H1 (cell line): Measurements from ENCODE around the gene DYDC1. TPM values are rescaled to one million over a fixed set of nuclear protein-coding genes. Genes with fewer than 3 reads are reported as not detected.

Source experiments
- CTCF ChIA-PET: fragments of 300-600 bp; sonication (Branson Sonifier 250); formaldehyde crosslinking; loops from one replicate; lab custom pipeline; 2021; ENCODE audit not compliant: partially characterized antibody; lab: Charles Lee
- POLR2A ChIA-PET: fragments of 300-600 bp; sonication (Branson Sonifier 250); formaldehyde crosslinking; loops from one replicate; lab custom pipeline; 2021; ENCODE audit warnings: inconsistent platforms; ENCODE audit not compliant: partially characterized antibody; lab: Charles Lee
- DNase-seq, 2 experiments: peaks; one replicate each; pipeline versions ENCODE4 v3.0.0 to v3.0.0-alpha.2; 2010 to 2022; ENCODE audit warnings: low spot score in 2 of 2, low read depth in 1 of 2, mixed read lengths in 1 of 2
- FAIRE-seq: peaks from 2 replicates; lab custom pipeline; 2011; peaks lifted over from hg19 to GRCh38; lab: Jason Lieb, UNC
- H2AFZ ChIP-seq: 2 replicates; pipeline ENCODE4 v1.8.1; 2012; ENCODE audit warnings: low read length, inconsistent platforms
- H2AK5ac ChIP-seq: 2 replicates; pipeline ENCODE4 v1.6.1; 2013; ENCODE audit warnings: low read depth, low read length
- H2BK120ac ChIP-seq: replicated peaks from 2 replicates; pipeline ENCODE3; 2013; ENCODE audit warnings: low read depth, low read length, inconsistent platforms
- H2BK12ac ChIP-seq: 2 replicates; pipeline ENCODE4 v1.6.1; 2013; ENCODE audit warnings: low read depth, low read length
- H2BK15ac ChIP-seq: 2 replicates; pipeline ENCODE4 v1.6.1; 2013; ENCODE audit warnings: low read length
- H2BK20ac ChIP-seq: 2 replicates; pipeline ENCODE4 v1.6.1; 2013; ENCODE audit warnings: low read length
- H2BK5ac ChIP-seq: 2 replicates; pipeline ENCODE4 v1.6.1; 2013; ENCODE audit warnings: low read depth, low read length
- H3K14ac ChIP-seq: 2 replicates; pipeline ENCODE4 v1.6.1; 2013; ENCODE audit warnings: inconsistent platforms; ENCODE audit not compliant: insufficient read length
- H3K18ac ChIP-seq: 2 replicates; pipeline ENCODE4 v1.6.1; 2013; ENCODE audit warnings: low read length; ENCODE audit errors: extremely low read depth
- H3K23ac ChIP-seq: 2 replicates; pipeline ENCODE4 v1.6.1; 2013; ENCODE audit warnings: inconsistent platforms; ENCODE audit not compliant: insufficient read length
- H3K23me2 ChIP-seq: 2 replicates; pipeline ENCODE4 v1.6.1; 2013; ENCODE audit warnings: low read depth, low read length
- H3K27ac ChIP-seq: 2 replicates; pipeline ENCODE4 v1.6.1; 2011; ENCODE audit warnings: low read depth, low read length, inconsistent platforms
- H3K27me3 ChIP-seq, 4 experiments: replicated peaks in 1 of 4; 1 replicate in 1 of 4; 2 replicates in 3 of 4; pipeline versions ENCODE4 v1.6.1 to v1.8.1; 2011 to 2013; ENCODE audit warnings: low read length in 3 of 4, mild to moderate bottlenecking in 3 of 4, inconsistent platforms in 2 of 4, mixed read lengths in 2 of 4, moderate library complexity in 1 of 4; ENCODE audit not compliant: control insufficient read depth in 3 of 4, insufficient read depth in 3 of 4; ENCODE audit errors: extremely low read depth in 1 of 4
- H3K36me3 ChIP-seq, 4 experiments: 2 replicates each; pipeline versions ENCODE4 v1.6.1 to v1.8.1; 2011 to 2013; ENCODE audit warnings: mild to moderate bottlenecking in 4 of 4, low read length in 3 of 4, moderate library complexity in 2 of 4, control low read depth in 1 of 4, inconsistent platforms in 1 of 4; ENCODE audit not compliant: insufficient read depth in 4 of 4, control insufficient read depth in 2 of 4
- H3K4ac ChIP-seq: replicated peaks from 2 replicates; pipeline ENCODE3; 2013; ENCODE audit warnings: low read length, low read depth, mixed read lengths, inconsistent platforms; ENCODE audit not compliant: insufficient read length
- H3K4me1 ChIP-seq, 4 experiments: replicated peaks in 1 of 4; 1 replicate in 1 of 4; 2 replicates in 3 of 4; pipeline versions ENCODE4 v1.6.1 to v1.8.1; 2011 to 2013; ENCODE audit warnings: low read length in 3 of 4, inconsistent platforms in 2 of 4, mixed read lengths in 1 of 4; ENCODE audit not compliant: insufficient read depth in 4 of 4, control insufficient read depth in 3 of 4
- H3K4me2 ChIP-seq, 2 experiments: 2 replicates each; pipeline versions ENCODE4 v1.6.1 to v1.8.1; 2011 to 2013; ENCODE audit warnings: low read depth in 2 of 2, low read length in 2 of 2, control low read depth in 1 of 2, inconsistent platforms in 1 of 2, mild to moderate bottlenecking in 1 of 2; ENCODE audit not compliant: insufficient read depth in 1 of 2
- H3K4me3 ChIP-seq, 4 experiments: fragments of 200-600, 300-600 bp in 1 of 4; sonication (generic), shearing (Covaris generic), sonication (Bioruptor Twin) in 1 of 4; 2 replicates each; pipeline versions ENCODE4 v1.5.1 to v1.8.1; 2011 to 2016; ENCODE audit warnings: low read length in 4 of 4, low read depth in 3 of 4, control low read depth in 2 of 4, inconsistent platforms in 2 of 4, mild to moderate bottlenecking in 2 of 4, mixed read lengths in 1 of 4, moderate library complexity in 1 of 4; ENCODE audit not compliant: insufficient read depth in 2 of 4; ENCODE audit errors: extremely low read depth in 1 of 4
- H3K56ac ChIP-seq: replicated peaks from 2 replicates; pipeline ENCODE3; 2013; ENCODE audit warnings: low read depth, mild to moderate bottlenecking, mixed read lengths, low read length, inconsistent platforms; ENCODE audit not compliant: insufficient read length
- H3K79me1 ChIP-seq: 2 replicates; pipeline ENCODE4 v1.6.1; 2013; ENCODE audit warnings: low read depth, low read length, control low read depth
- H3K79me2 ChIP-seq, 2 experiments: 2 replicates each; pipeline versions ENCODE4 v1.6.1 to v1.8.1; 2012 to 2013; ENCODE audit warnings: low read length in 2 of 2, mild to moderate bottlenecking in 2 of 2, inconsistent platforms in 1 of 2; ENCODE audit not compliant: insufficient read depth in 2 of 2, control insufficient read depth in 1 of 2
- H3K9ac ChIP-seq, 4 experiments: replicated peaks in 1 of 4; 1 replicate in 1 of 4; 2 replicates in 3 of 4; pipeline versions ENCODE4 v1.6.1 to v1.8.1; 2011 to 2013; ENCODE audit warnings: low read depth in 3 of 4, low read length in 3 of 4, control low read depth in 2 of 4, mild to moderate bottlenecking in 2 of 4, moderate library complexity in 2 of 4, inconsistent platforms in 1 of 4; ENCODE audit errors: extremely low read depth in 1 of 4
- H3K9me3 ChIP-seq, 2 experiments: 2 replicates each; pipeline versions ENCODE4 v1.6.1 to v1.8.1; 2012 to 2013; ENCODE audit warnings: mild to moderate bottlenecking in 2 of 2, moderate library complexity in 2 of 2, control low read depth in 1 of 2, inconsistent platforms in 1 of 2, low read depth in 1 of 2, low read length in 1 of 2, mixed read lengths in 1 of 2; ENCODE audit not compliant: insufficient read depth in 2 of 2
- H4K20me1 ChIP-seq, 2 experiments: replicated peaks in 1 of 2; 2 replicates each; pipeline versions ENCODE3 to v1.8.1; 2011 to 2013; ENCODE audit warnings: inconsistent platforms in 2 of 2, low read length in 2 of 2, mild to moderate bottlenecking in 1 of 2; ENCODE audit not compliant: insufficient read depth in 2 of 2, control insufficient read depth in 1 of 2
- H4K5ac ChIP-seq: 2 replicates; pipeline ENCODE4 v1.6.1; 2013; ENCODE audit warnings: low read length, low read depth, mixed read lengths, inconsistent platforms; ENCODE audit not compliant: insufficient read length
- H4K8ac ChIP-seq: 2 replicates; pipeline ENCODE4 v1.8.0; 2013; ENCODE audit warnings: mild to moderate bottlenecking, moderate library complexity, low read length, inconsistent platforms; ENCODE audit not compliant: insufficient read depth; ENCODE audit errors: extremely low read depth
- H4K91ac ChIP-seq: replicated peaks from 2 replicates; pipeline ENCODE3; 2013; ENCODE audit warnings: low read length, mixed read lengths, inconsistent platforms; ENCODE audit not compliant: insufficient read length
- BACH1 ChIP-seq: IDR thresholded peaks from 2 replicates; pipeline ENCODE4 v1.6.1; 2012; ENCODE audit warnings: low read length, improper control_type of control experiment
- CEBPB ChIP-seq: IDR thresholded peaks from 2 replicates; pipeline ENCODE4 v1.6.1; 2012; ENCODE audit warnings: low read depth, low read length
- EP300 ChIP-seq, 2 experiments: IDR thresholded peaks; 1 replicate in 1 of 2; 2 replicates in 1 of 2; pipeline ENCODE4 v1.6.1; 2011 to 2012; ENCODE audit warnings: low read depth in 2 of 2, low read length in 2 of 2, mild to moderate bottlenecking in 2 of 2, borderline replicate concordance in 1 of 2, inconsistent platforms in 1 of 2, moderate library complexity in 1 of 2
- GTF2F1 ChIP-seq: IDR thresholded peaks from 2 replicates; pipeline ENCODE4 v1.6.1; 2012; ENCODE audit warnings: low read depth, low read length, improper control_type of control experiment, borderline replicate concordance
- JUND ChIP-seq: IDR thresholded peaks from 2 replicates; pipeline ENCODE4 v1.6.1; 2011; ENCODE audit warnings: mild to moderate bottlenecking, improper control_type of control experiment, low read length
- KDM4A ChIP-seq: IDR thresholded peaks from one replicate; pipeline ENCODE4 v1.7.1; 2012; ENCODE audit warnings: low read depth, mild to moderate bottlenecking, moderate library complexity, low read length, inconsistent platforms; ENCODE audit not compliant: severe bottlenecking
- MAX ChIP-seq: IDR thresholded peaks from 2 replicates; pipeline ENCODE4 v1.6.1; 2012; ENCODE audit warnings: inconsistent platforms
- RXRA ChIP-seq: IDR thresholded peaks from 2 replicates; pipeline ENCODE4 v1.6.1; 2011; ENCODE audit warnings: low read depth, mild to moderate bottlenecking, low read length, moderate library complexity; ENCODE audit not compliant: insufficient read depth
- SP4 ChIP-seq: IDR thresholded peaks from 2 replicates; pipeline ENCODE4 v1.6.1; 2012; ENCODE audit warnings: low read length, inconsistent platforms
- WGBS, 2 experiments: shearing (Covaris generic) in 1 of 2; methylation state at CpG; one replicate each; pipeline versions ENCODE4 v1.1.6 to v1.1.7; 2013 to 2015; ENCODE audit warnings: low lambda C conversion rate in 2 of 2, mixed read lengths in 2 of 2, inconsistent platforms in 1 of 2, low coverage in 1 of 2, missing lambda C conversion rate in 1 of 2; ENCODE audit not compliant: insufficient replicate concordance in 2 of 2, insufficient coverage in 1 of 2, insufficient read length in 1 of 2; ENCODE audit errors: extremely low coverage in 1 of 2, missing lambda C conversion rate in 1 of 2; 5-methylcytosine and 5-hydroxymethylcytosine counted together
- polyA plus RNA-seq, 7 experiments: library from polyadenylated mRNA; depleted of rRNA in 3 of 7; stranded (reverse) in 5 of 7; unstranded in 2 of 7; fragments of >200 nt in 5 of 7; fragments of 200-250 nt in 2 of 7; gene quantifications; 1 replicate in 5 of 7; 2 replicates in 1 of 7; 4 replicates in 1 of 7; pipeline versions ENCODE4 v1.2.1 to v1.2.3, GENCODE V29; 2011 to 2013; ENCODE audit warnings: missing spikeins in 2 of 7, mixed read lengths in 2 of 7
- total RNA-seq: library from RNA; stranded (reverse); fragmentation: NEBNext Ultra II Directional; extraction: Animal tissue kit (Norgen Biotek cat#: 25700); gene quantifications from 2 replicates; pipeline ENCODE4 v1.2.1, GENCODE V29; 2021

The DYDC1 gene
- total and polyA plus RNA-seq, 2 of the 8 experiments (the other 6 are each of a cell fraction or from before 2014, with no cell fraction given): not detected

GRCh38 chr10:80333983-80334382, 22.6 kb downstream of the DYDC1 start:
- FAIRE-seq (no peak), DNase-seq (no peak)
- Histone ChIP-seq H4K8ac (no peak overlapping the region), H4K20me1 (no peaks in the 10 kb centered on the region), H3K27ac (no peak overlapping the region), H2BK5ac (no peak overlapping the region), H3K36me3 (no peaks in the 10 kb centered on the region), H3K4ac (peak overlapping the region; percentile 80), H3K56ac (no peak overlapping the region), H2BK12ac (no peak overlapping the region), H4K5ac (no peak overlapping the region), H2BK15ac (no peak overlapping the region), H3K4me2 (no peak overlapping the region), H3K9me3 (no peaks in the 10 kb centered on the region), H3K14ac (no peak overlapping the region), H3K27me3 (peaks cover 0 to 1% (median 0%) of the 10 kb centered on the region in 4 experiments; a peak in 1 of 7 replicates), H4K91ac (no peak overlapping the region), H3K23ac (no peak overlapping the region), H3K4me3 (no peak overlapping the region), H3K23me2 (0 out of 2 replicates have a peak, but pooled peaks cover 2% of the 10 kb centered on the region), H2BK120ac (no peak overlapping the region), H3K79me2 (no peaks in the 10 kb centered on the region), H2AK5ac (no peak overlapping the region), H3K9ac (no peak overlapping the region), H2AFZ (no peak overlapping the region), H3K79me1 (no peaks in the 10 kb centered on the region), H2BK20ac (no peak overlapping the region), H3K18ac (no peak overlapping the region), H3K4me1 (no peaks in the 10 kb centered on the region)
- ChIA-PET POLR2A (no interaction called here), CTCF (interaction anchor here (1.0 kb wide), 1 partner anchor 16 kb away, joined by 3 read pairs; no protein-coding TSS in a partner anchor)
- no peak for TF ChIP-seq CEBPB
- TF ChIP-seq JUND: no peak
- TF ChIP-seq RXRA: no peak
- no peak for TF ChIP-seq SP4
- TF ChIP-seq GTF2F1: no peak
- TF ChIP-seq EP300 (IDR thresholded peaks at IDR 0.05; ENCODE audit: borderline replicate concordance in 1 of 2, low read depth in 2 of 2, low read length in 2 of 2): no peak
- no peak for TF ChIP-seq MAX
- TF ChIP-seq KDM4A: no peak
- TF ChIP-seq BACH1: no peak
- WGBS, 2 experiments: 88% methylated on average over 1 of the region's 1 CpG; no CpG with 5 or more reads in 1 of the 2 experiments
